Measurements from ENCODE around the gene WSB2. TPM values are rescaled to one million over a fixed set of nuclear protein-coding genes. Genes with fewer than 3 reads are reported as not detected.

Gene WSB2
- total and polyA plus RNA-seq, 10 of the 15 experiments (the other 5 are each of a cell fraction or from before 2014, with no cell fraction given), result 18.3 to 82.6 (median 43.7) TPM

DNA sequence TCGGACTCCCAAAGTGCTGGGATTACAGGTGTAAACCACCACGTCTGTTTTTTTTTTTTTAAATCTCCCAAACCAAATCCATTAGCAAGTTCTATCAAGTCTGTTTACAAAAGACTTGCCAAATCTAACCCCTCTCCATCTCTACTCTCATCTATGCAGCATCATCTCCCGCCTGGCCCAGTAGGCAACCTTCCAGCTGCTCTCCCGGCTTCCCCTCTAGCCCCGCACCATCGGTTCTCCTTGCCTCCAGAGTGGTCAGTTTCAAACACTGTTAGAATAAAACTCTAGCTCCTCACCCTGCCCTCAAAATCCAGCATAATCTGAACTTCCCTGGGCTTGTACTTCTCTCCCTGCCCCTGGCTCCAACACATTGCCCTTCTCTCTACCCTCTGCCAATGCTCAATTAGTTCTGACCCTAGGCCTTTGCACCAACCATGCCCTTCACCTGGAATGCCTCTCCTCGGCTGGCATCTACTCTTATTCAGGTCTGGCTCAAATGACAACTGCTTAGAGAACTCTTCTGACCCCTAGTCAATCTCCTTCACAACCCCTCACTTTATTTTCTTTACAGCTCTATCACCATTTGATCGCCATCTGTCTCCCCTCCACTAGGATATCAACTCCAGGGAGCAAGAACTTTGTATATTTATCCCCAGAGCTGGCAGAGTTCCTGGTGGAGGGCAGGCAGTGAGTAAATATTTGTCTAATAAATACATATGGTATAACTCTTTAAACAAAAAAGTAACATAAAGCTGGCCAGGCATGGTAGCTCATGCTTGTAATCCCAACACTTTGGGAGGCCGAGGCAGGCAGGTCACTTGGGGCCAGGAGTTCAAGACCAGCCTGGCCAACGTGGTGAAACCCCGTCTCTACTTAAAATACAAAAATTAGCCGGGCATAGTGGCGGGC, 4.9 kb downstream of the WSB2 start:
- ATAC-seq, result no peak
- Histone ChIP-seq H3K27ac (ENCODE audit: control insufficient read depth, insufficient read depth) (no peak overlapping the region), H3K9ac (ENCODE audit: control insufficient read depth, insufficient read depth, low read length) (no peak overlapping the region), H3K9me3 (replicated peaks; ENCODE audit: control insufficient read depth, insufficient read depth, low read length) (no peaks in the 10 kb centered on the region), H3K4me3 (no peak overlapping the region), H3K4me1 (ENCODE audit: control insufficient read depth, insufficient read depth, low read length) (no peaks in the 10 kb centered on the region), H3K4me2 (ENCODE audit: control insufficient read depth, insufficient read depth) (no peak overlapping the region), H3K79me2 (ENCODE audit: control insufficient read depth, insufficient read depth, low read length) (peaks cover 19% of the 10 kb centered on the region), H4K20me1 (ENCODE audit: control insufficient read depth, insufficient read depth) (no peaks in the 10 kb centered on the region), H3K27me3 (replicated peaks in 1 of 2; ENCODE audit: control insufficient read depth in 2 of 2, insufficient read depth in 2 of 2, low read length in 1 of 2) (no peaks in the 10 kb centered on the region), H3K36me3 (ENCODE audit: control insufficient read depth in 2 of 2, insufficient read depth in 2 of 2, low read length in 1 of 2) (peaks cover 0 to 1% of the 10 kb centered on the region in 2 experiments; a peak in 1 of 4 replicates), H2AFZ (ENCODE audit: control insufficient read depth, low read depth, low read length) (no peak overlapping the region)
- in situ Hi-C loops (cut with MboI), result loop anchor here (5.0 kb wide), 1 partner anchor 179 kb away; no protein-coding TSS in a partner anchor
- ChIA-PET CTCF (interaction anchor here (0.6 to 6.1 kb wide), 16 partner anchors 10 to 256 kb away, joined by 3 to 72 read pairs (median 4); partner anchors contain the start of gene RFC5), RAD21 (ENCODE audit: unreplicated experiment) (interaction anchor here (0.8 to 4.2 kb wide), 6 partner anchors 8 to 198 kb away, joined by 3 to 44 read pairs (median 4); no protein-coding TSS in a partner anchor), SMC1A (ENCODE audit: uncharacterized antibody, unreplicated experiment) (interaction anchor here (0.5 to 4.6 kb wide), 8 partner anchors 11 to 322 kb away, joined by 3 to 28 read pairs (median 3); no protein-coding TSS in a partner anchor), POLR2A (no interaction called here)
- DNase-seq (ENCODE audit: low read depth, low spot score), result no peak
- WGBS (ENCODE audit: insufficient coverage, insufficient replicate concordance, low lambda C conversion rate, missing lambda C conversion rate), result 84% methylated on average over 13 of the region's 13 CpGs
- FAIRE-seq, result no peak
- BruUV-seq (replicated peaks), result no TSS peak
- TF ChIP-seq MTA3 (IDR thresholded peaks at IDR 0.05; ENCODE audit: borderline replicate concordance, low read length), result no peak
- TF ChIP-seq EGR1 (IDR thresholded peaks at IDR 0.05; ENCODE audit: borderline replicate concordance in 1 of 2, low read depth in 2 of 2, low read length in 2 of 2), result no peak
- no peak for TF ChIP-seq NRF1 (conservative IDR thresholded peaks at IDR 0.05; ENCODE audit: low read depth, low read length)
- TF ChIP-seq MLLT1 (IDR thresholded peaks at IDR 0.05), result no peak
- TF ChIP-seq MYC (IDR thresholded peaks at IDR 0.05; ENCODE audit: insufficient read depth, insufficient read length, insufficient replicate concordance, low read length, severe bottlenecking), result no peak
- TF ChIP-seq CTCF (IDR thresholded peaks at IDR 0.05 in 2 of 3, conservative IDR thresholded peaks at IDR 0.05 in 1 of 3; ENCODE audit: control insufficient read depth in 2 of 3, extremely low read depth in 1 of 3, insufficient read depth in 1 of 3, low read depth in 3 of 3, low read length in 3 of 3), result no peak
- TF ChIP-seq SMC3 (IDR thresholded peaks at IDR 0.05; ENCODE audit: borderline replicate concordance, low read length), result no peak
- TF ChIP-seq, protein P1, sequence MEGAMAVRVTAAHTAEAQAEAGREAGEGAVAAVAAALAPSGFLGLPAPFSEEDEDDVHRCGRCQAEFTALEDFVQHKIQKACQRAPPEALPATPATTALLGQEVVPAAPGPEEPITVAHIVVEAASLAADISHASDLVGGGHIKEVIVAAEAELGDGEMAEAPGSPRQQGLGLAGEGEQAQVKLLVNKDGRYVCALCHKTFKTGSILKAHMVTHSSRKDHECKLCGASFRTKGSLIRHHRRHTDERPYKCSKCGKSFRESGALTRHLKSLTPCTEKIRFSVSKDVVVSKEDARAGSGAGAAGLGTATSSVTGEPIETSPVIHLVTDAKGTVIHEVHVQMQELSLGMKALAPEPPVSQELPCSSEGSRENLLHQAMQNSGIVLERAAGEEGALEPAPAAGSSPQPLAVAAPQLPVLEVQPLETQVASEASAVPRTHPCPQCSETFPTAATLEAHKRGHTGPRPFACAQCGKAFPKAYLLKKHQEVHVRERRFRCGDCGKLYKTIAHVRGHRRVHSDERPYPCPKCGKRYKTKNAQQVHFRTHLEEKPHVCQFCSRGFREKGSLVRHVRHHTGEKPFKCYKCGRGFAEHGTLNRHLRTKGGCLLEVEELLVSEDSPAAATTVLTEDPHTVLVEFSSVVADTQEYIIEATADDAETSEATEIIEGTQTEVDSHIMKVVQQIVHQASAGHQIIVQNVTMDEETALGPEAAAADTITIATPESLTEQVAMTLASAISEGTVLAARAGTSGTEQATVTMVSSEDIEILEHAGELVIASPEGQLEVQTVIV (IDR thresholded peaks at IDR 0.05; ENCODE audit: borderline replicate concordance, partially characterized antibody), result no peak
- no peak for TF ChIP-seq GABPA (IDR thresholded peaks at IDR 0.05; ENCODE audit: low read depth)
- TF ChIP-seq CBFB (IDR thresholded peaks at IDR 0.05; ENCODE audit: low read depth), result no peak
- no peak for TF ChIP-seq REST (IDR thresholded peaks at IDR 0.05; ENCODE audit: low read depth, low read length)
- intact Hi-C loops (cut with micrococcal nuclease; ENCODE audit: unreplicated experiment), result loop anchor here (1.0 to 2.0 kb wide), 3 partner anchors 36 to 181 kb away; partner anchors contain the start of gene RFC5
